Neuron (in vitro differentiated cells): Measurements from ENCODE around the gene MCM8.

Source experiments
- H2AFZ ChIP-seq: one replicate; pipeline ENCODE4 v1.6.1; 2013; ENCODE audit warnings: low read depth, mild to moderate bottlenecking, inconsistent platforms, low read length, moderate library complexity
- H3K27me3 ChIP-seq: one replicate; pipeline ENCODE4 v1.6.1; 2013; ENCODE audit warnings: low read length; ENCODE audit not compliant: insufficient read depth
- H3K36me3 ChIP-seq: one replicate; pipeline ENCODE4 v1.6.1; 2013; ENCODE audit warnings: low read length; ENCODE audit not compliant: insufficient read depth
- H3K4me1 ChIP-seq: one replicate; pipeline ENCODE4 v1.6.1; 2013; ENCODE audit warnings: low read length; ENCODE audit not compliant: insufficient read depth
- H3K4me3 ChIP-seq: 2 replicates; pipeline ENCODE4 v1.5.1; 2013; ENCODE audit warnings: mild to moderate bottlenecking, low read length, moderate library complexity
- H3K9me3 ChIP-seq: one replicate; pipeline ENCODE4 v1.6.1; 2013; ENCODE audit warnings: low read length

MCM8 gene

DNA sequence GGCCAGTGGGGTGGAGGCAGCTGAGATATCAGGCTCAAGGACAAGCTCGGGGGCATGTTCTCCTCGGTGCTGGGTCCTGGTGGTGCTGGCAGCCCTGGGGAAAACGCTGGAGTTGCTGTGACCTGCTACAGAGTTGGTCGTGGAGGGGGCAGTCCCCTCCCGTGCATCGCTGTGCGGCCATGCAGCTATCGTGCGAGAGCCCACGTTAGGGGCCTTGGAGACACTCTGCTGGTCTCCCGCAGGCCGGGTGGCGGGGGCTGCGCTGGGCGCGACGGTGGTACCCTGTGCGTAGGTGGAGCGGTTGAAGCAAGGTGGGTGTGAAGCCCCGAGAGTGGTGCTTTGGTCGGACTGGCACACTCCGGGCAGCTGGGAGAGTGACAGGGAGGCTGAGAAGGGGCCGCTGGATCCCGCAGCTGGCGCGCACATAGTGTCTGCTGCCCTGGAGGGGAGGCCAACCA is 91.4 kb downstream of the MCM8 start:
- H2AFZ ChIP-seq: no peak overlapping the region
- H3K36me3 ChIP-seq: peaks cover 45% of the 10 kb centered on the region
- no peaks in the 10 kb centered on the region for H3K4me1 ChIP-seq
- no peaks in the 10 kb centered on the region for H3K27me3 ChIP-seq
- no peak overlapping the region for H3K4me3 ChIP-seq
- peaks cover 5% of the 10 kb centered on the region for H3K9me3 ChIP-seq

DNA sequence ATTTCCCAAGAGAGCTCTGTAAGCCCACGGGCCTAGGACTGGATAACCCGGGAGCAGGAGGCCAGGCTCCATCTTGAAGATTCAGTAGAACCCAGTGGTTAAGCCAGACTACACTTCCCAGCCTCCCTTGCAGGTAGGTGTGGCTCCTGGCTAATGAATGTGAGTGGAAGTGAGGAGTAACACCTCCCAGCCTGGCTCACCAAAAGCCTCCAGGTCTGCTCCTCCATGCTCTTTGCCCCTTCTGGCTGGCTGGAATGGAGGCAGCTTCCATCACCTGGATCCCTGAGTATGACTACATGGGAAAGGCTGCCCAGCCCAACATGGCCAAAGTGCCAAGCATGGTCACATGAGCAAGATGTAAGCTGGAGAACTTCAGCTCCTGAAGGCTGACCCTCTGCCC is 93.7 kb downstream of the MCM8 start:
- no peak overlapping the region for H2AFZ ChIP-seq
- H3K36me3 ChIP-seq: peaks cover 27% of the 10 kb centered on the region
- H3K27me3 ChIP-seq: no peaks in the 10 kb centered on the region
- peaks cover 5% of the 10 kb centered on the region for H3K9me3 ChIP-seq
- H3K4me1 ChIP-seq: no peaks in the 10 kb centered on the region
- H3K4me3 ChIP-seq: no peak overlapping the region

DNA sequence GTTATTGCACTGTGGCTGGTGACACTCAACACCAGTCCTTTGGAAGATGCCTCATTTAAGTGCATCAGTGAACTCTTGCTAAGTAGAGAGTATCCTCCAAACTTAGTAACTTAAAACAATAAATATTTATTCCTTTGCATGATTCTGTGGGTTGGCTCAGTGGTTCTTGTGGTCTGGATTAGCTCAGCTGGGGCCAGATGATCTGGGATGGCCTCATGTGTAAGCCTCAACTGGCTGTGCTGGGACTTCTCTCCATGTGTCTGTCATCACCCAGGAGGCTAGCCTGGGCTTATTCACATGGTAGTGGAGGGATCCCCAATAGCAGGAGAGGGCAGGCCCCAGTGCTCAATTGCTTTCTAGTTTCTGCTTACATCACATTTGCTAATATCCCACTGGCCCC is 95.1 kb downstream of the MCM8 start:
- Histone ChIP-seq H3K4me3 (no peak overlapping the region), H3K4me1 (no peaks in the 10 kb centered on the region), H3K36me3 (peaks cover 15% of the 10 kb centered on the region), H3K9me3 (peaks cover 5% of the 10 kb centered on the region), H2AFZ (no peak overlapping the region), H3K27me3 (peaks cover 10% of the 10 kb centered on the region)

DNA sequence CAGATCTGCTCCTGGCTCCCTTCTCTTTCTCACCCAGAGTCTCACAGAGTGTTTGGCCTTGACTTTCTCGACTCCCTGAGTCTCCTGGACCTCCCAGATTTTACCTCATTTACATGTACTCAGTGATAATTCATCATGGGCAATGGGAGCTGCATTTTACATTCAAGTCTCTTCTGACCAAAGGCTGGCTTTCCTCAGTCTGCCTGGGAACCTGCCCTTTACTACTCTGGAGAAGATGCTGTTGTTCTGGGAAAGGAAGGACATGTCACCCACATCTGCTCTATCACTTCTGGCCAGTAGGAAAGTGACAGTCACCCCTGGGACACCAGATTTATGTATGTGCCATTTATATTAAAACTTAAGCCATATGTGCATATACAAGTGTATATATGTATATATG is 96.0 kb downstream of the MCM8 start:
- H3K4me3 ChIP-seq: no peak overlapping the region
- H2AFZ ChIP-seq: no peak overlapping the region
- H3K36me3 ChIP-seq: peaks cover 6% of the 10 kb centered on the region
- no peaks in the 10 kb centered on the region for H3K4me1 ChIP-seq
- H3K9me3 ChIP-seq: no peaks in the 10 kb centered on the region
- H3K27me3 ChIP-seq: peaks cover 19% of the 10 kb centered on the region

DNA sequence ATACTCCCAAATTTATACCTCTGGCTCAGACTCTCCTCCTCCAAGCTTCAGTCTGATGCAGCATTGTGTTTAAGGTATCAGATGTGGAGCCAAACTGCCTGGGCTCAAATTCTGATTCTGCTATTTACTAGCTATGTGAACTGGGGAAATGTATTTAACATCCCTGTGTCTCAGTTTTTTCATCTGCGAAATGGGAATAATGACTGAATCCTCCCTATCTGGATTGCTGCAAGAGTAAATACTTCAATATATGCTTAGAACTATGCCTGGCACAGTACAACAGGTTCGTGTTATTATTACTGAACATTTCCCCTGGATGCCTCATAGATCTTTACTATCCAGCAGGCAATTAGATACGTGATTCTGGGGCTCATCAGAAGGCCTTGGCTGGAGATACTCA is 97.9 kb downstream of the MCM8 start:
- Histone ChIP-seq H3K27me3 (peaks cover 38% of the 10 kb centered on the region), H3K4me1 (no peaks in the 10 kb centered on the region), H3K36me3 (no peaks in the 10 kb centered on the region), H3K9me3 (no peaks in the 10 kb centered on the region), H3K4me3 (no peak overlapping the region), H2AFZ (no peak overlapping the region)
